ENCODE measurements around the gene UBE2Q2.

The UBE2Q2 gene

GRCh38 chr15:75810874-75811498 is 32.3 kb upstream of the UBE2Q2 start:
- Histone ChIP-seq H3K9ac (ENCODE audit: low read length) (no peak overlapping the region), H3K9me3 (ENCODE audit: control insufficient read depth, insufficient read depth, low read depth, low read length) (no peaks in the 10 kb centered on the region), H3K4me1 (ENCODE audit: control insufficient read depth, insufficient read depth, low read length) (peaks cover 6% of the 10 kb centered on the region; the same call in 1 of the 2 replicates), H3K4me3 (ENCODE audit: low read depth, low read length) (no peak overlapping the region), H3K27me3 (ENCODE audit: control insufficient read depth, insufficient read depth, low read length) (no peaks in the 10 kb centered on the region), H3K27ac (ENCODE audit: low read depth, low read length) (no peak overlapping the region), H3K36me3 (ENCODE audit: control insufficient read depth, insufficient read depth, low read length) (no peaks in the 10 kb centered on the region)

- Histone ChIP-seq H3K27ac (ENCODE audit: low read depth, low read length) (no peak overlapping the region), H3K4me1 (ENCODE audit: control insufficient read depth, insufficient read depth, low read length) (peaks cover 6% of the 10 kb centered on the region; the same call in 1 of the 2 replicates), H3K27me3 (ENCODE audit: control insufficient read depth, insufficient read depth, low read length) (no peaks in the 10 kb centered on the region)
Measured at GRCh38 chr15:75811626-75812025, 31.6 kb upstream of the UBE2Q2 start.

GRCh38 chr15:75814794-75815193 is 28.5 kb upstream of the UBE2Q2 start:
- Histone ChIP-seq H3K9me3 (ENCODE audit: control insufficient read depth, insufficient read depth, low read depth, low read length) (no peaks in the 10 kb centered on the region), H3K36me3 (ENCODE audit: control insufficient read depth, insufficient read depth, low read length) (no peaks in the 10 kb centered on the region), H3K4me1 (ENCODE audit: control insufficient read depth, insufficient read depth, low read length) (peaks cover 6% of the 10 kb centered on the region; the same call in 1 of the 2 replicates), H3K27me3 (ENCODE audit: control insufficient read depth, insufficient read depth, low read length) (no peaks in the 10 kb centered on the region), H3K9ac (ENCODE audit: low read length) (no peak overlapping the region), H3K4me3 (ENCODE audit: low read depth, low read length) (no peak overlapping the region), H3K27ac (ENCODE audit: low read depth, low read length) (no peak overlapping the region)

More at GRCh38 chr15:75811626-75812025, 31.6 kb upstream of the UBE2Q2 start:
- H3K9ac ChIP-seq (ENCODE audit: low read length), result no peak overlapping the region
- no peaks in the 10 kb centered on the region for H3K9me3 ChIP-seq (ENCODE audit: control insufficient read depth, insufficient read depth, low read depth, low read length)
- no peak overlapping the region for H3K4me3 ChIP-seq (ENCODE audit: low read depth, low read length)
- H3K36me3 ChIP-seq (ENCODE audit: control insufficient read depth, insufficient read depth, low read length), result no peaks in the 10 kb centered on the region

- Histone ChIP-seq H3K27me3 (ENCODE audit: control insufficient read depth, insufficient read depth, low read length) (no peaks in the 10 kb centered on the region), H3K27ac (ENCODE audit: low read depth, low read length) (no peak overlapping the region), H3K36me3 (ENCODE audit: control insufficient read depth, insufficient read depth, low read length) (no peaks in the 10 kb centered on the region), H3K9ac (ENCODE audit: low read length) (no peak overlapping the region), H3K9me3 (ENCODE audit: control insufficient read depth, insufficient read depth, low read depth, low read length) (no peaks in the 10 kb centered on the region), H3K4me1 (ENCODE audit: control insufficient read depth, insufficient read depth, low read length) (no peaks in the 10 kb centered on the region), H3K4me3 (ENCODE audit: low read depth, low read length) (no peak overlapping the region)
Measured at GRCh38 chr15:75815811-75816719, 27.2 kb upstream of the UBE2Q2 start.

- Histone ChIP-seq H3K4me1 (ENCODE audit: control insufficient read depth, insufficient read depth, low read length) (no peaks in the 10 kb centered on the region; the same call in 1 of the 2 replicates), H3K4me3 (ENCODE audit: low read depth, low read length) (no peak overlapping the region), H3K27me3 (ENCODE audit: control insufficient read depth, insufficient read depth, low read length) (no peaks in the 10 kb centered on the region), H3K9ac (ENCODE audit: low read length) (no peak overlapping the region), H3K9me3 (ENCODE audit: control insufficient read depth, insufficient read depth, low read depth, low read length) (no peaks in the 10 kb centered on the region), H3K36me3 (ENCODE audit: control insufficient read depth, insufficient read depth, low read length) (no peaks in the 10 kb centered on the region), H3K27ac (ENCODE audit: low read depth, low read length) (no peak overlapping the region; the same call in 1 of the 2 replicates)
Measured at GRCh38 chr15:75817138-75817935, 25.9 kb upstream of the UBE2Q2 start.

GRCh38 chr15:75820206-75820605 is 23.0 kb upstream of the UBE2Q2 start:
- Histone ChIP-seq H3K36me3 (ENCODE audit: control insufficient read depth, insufficient read depth, low read length) (no peaks in the 10 kb centered on the region), H3K9ac (ENCODE audit: low read length) (no peak overlapping the region), H3K4me3 (ENCODE audit: low read depth, low read length) (no peak overlapping the region), H3K27me3 (ENCODE audit: control insufficient read depth, insufficient read depth, low read length) (no peaks in the 10 kb centered on the region), H3K9me3 (ENCODE audit: control insufficient read depth, insufficient read depth, low read depth, low read length) (no peaks in the 10 kb centered on the region), H3K4me1 (ENCODE audit: control insufficient read depth, insufficient read depth, low read length) (peaks cover 17% of the 10 kb centered on the region), H3K27ac (ENCODE audit: low read depth, low read length) (no peak overlapping the region)

GRCh38 chr15:75821786-75822345 is 21.4 kb upstream of the UBE2Q2 start:
- no peak overlapping the region for H3K27ac ChIP-seq (ENCODE audit: low read depth, low read length)
- peaks cover 17% of the 10 kb centered on the region for H3K4me1 ChIP-seq (ENCODE audit: control insufficient read depth, insufficient read depth, low read length)
- H3K9ac ChIP-seq (ENCODE audit: low read length), result no peak overlapping the region
- no peak overlapping the region for H3K4me3 ChIP-seq (ENCODE audit: low read depth, low read length)
- no peaks in the 10 kb centered on the region for H3K36me3 ChIP-seq (ENCODE audit: control insufficient read depth, insufficient read depth, low read length)
- H3K27me3 ChIP-seq (ENCODE audit: control insufficient read depth, insufficient read depth, low read length), result no peaks in the 10 kb centered on the region
- no peaks in the 10 kb centered on the region for H3K9me3 ChIP-seq (ENCODE audit: control insufficient read depth, insufficient read depth, low read depth, low read length)

- Histone ChIP-seq H3K36me3 (ENCODE audit: control insufficient read depth, insufficient read depth, low read length) (no peaks in the 10 kb centered on the region), H3K9ac (ENCODE audit: low read length) (no peak overlapping the region), H3K27me3 (ENCODE audit: control insufficient read depth, insufficient read depth, low read length) (no peaks in the 10 kb centered on the region), H3K4me1 (ENCODE audit: control insufficient read depth, insufficient read depth, low read length) (peaks cover 24% of the 10 kb centered on the region), H3K9me3 (ENCODE audit: control insufficient read depth, insufficient read depth, low read depth, low read length) (no peaks in the 10 kb centered on the region), H3K4me3 (ENCODE audit: low read depth, low read length) (no peak overlapping the region), H3K27ac (ENCODE audit: low read depth, low read length) (no peak overlapping the region)
Measured at GRCh38 chr15:75822685-75823278, 20.5 kb upstream of the UBE2Q2 start.

- Histone ChIP-seq H3K4me1 (ENCODE audit: control insufficient read depth, insufficient read depth, low read length) (peaks cover 25% of the 10 kb centered on the region), H3K36me3 (ENCODE audit: control insufficient read depth, insufficient read depth, low read length) (no peaks in the 10 kb centered on the region), H3K4me3 (ENCODE audit: low read depth, low read length) (peak overlapping the region; percentile 22; the same call in 1 of the 2 replicates), H3K27me3 (ENCODE audit: control insufficient read depth, insufficient read depth, low read length) (no peaks in the 10 kb centered on the region), H3K27ac (ENCODE audit: low read depth, low read length) (peak overlapping the region; percentile 73; the same call in 1 of the 2 replicates), H3K9ac (ENCODE audit: low read length) (peak overlapping the region; percentile 60), H3K9me3 (ENCODE audit: control insufficient read depth, insufficient read depth, low read depth, low read length) (no peaks in the 10 kb centered on the region)
Measured at GRCh38 chr15:75823860-75824613, 19.2 kb upstream of the UBE2Q2 start.

GRCh38 chr15:75827691-75828090 is 15.6 kb upstream of the UBE2Q2 start:
- H3K4me1 ChIP-seq (ENCODE audit: control insufficient read depth, insufficient read depth, low read length), result peaks cover 40% of the 10 kb centered on the region
- no peaks in the 10 kb centered on the region for H3K27me3 ChIP-seq (ENCODE audit: control insufficient read depth, insufficient read depth, low read length)

More at GRCh38 chr15:75827691-75828090, 15.6 kb upstream of the UBE2Q2 start:
- H3K9me3 ChIP-seq (ENCODE audit: control insufficient read depth, insufficient read depth, low read depth, low read length), result no peaks in the 10 kb centered on the region
- no peak overlapping the region for H3K4me3 ChIP-seq (ENCODE audit: low read depth, low read length)
- H3K36me3 ChIP-seq (ENCODE audit: control insufficient read depth, insufficient read depth, low read length), result no peaks in the 10 kb centered on the region
- H3K27ac ChIP-seq (ENCODE audit: low read depth, low read length), result no peak overlapping the region
- H3K9ac ChIP-seq (ENCODE audit: low read length), result no peak overlapping the region
